Uterus (tissue), 2 donors: ENCODE data around the gene TRPV6.

Experiments
- CTCF ChIP-seq, 4 experiments: fragments of 200-600 bp in 2 of 4; fragments of 450-650 bp in 2 of 4; sonication (generic) in 2 of 4; IDR thresholded peaks; one replicate each; pipeline ENCODE4 v1.5.1; 2016 to 2019; ENCODE audit warnings: antibody characterized with exemption in 4 of 4, mild to moderate bottlenecking in 2 of 4, moderate library complexity in 1 of 4
- POLR2A ChIP-seq, 2 donors: fragments of 450-650 bp; IDR thresholded peaks; one replicate each; pipeline ENCODE4 v1.6.1; 2016; ENCODE audit warnings: antibody characterized with exemption in 2 of 2, mild to moderate bottlenecking in 1 of 2, moderate library complexity in 1 of 2

- no peak for TF ChIP-seq CTCF (IDR thresholded peaks at IDR 0.05)
- TF ChIP-seq POLR2A (IDR thresholded peaks at IDR 0.05): no peak
Observed at GRCh38 chr7:142898377-142899170, 13.0 kb upstream of the TRPV6 start.
